Kidney epithelial cell (primary cell): ENCODE measurements around the gene OR10G8. TPM values are rescaled to one million over a fixed set of nuclear protein-coding genes. Genes with fewer than 3 reads are reported as not detected.

Experiments used
- DNase-seq: peaks from one replicate; pipeline ENCODE4 v3.0.0-alpha.2; 2010; ENCODE audit warnings: low read depth
- H3K27me3 ChIP-seq: 2 replicates; pipeline ENCODE4 v1.6.0; 2011; ENCODE audit warnings: low read length; ENCODE audit not compliant: control insufficient read depth, insufficient read depth
- H3K36me3 ChIP-seq: 2 replicates; pipeline ENCODE4 v1.5.1; 2011; ENCODE audit warnings: low read length; ENCODE audit not compliant: control insufficient read depth, insufficient read depth
- H3K4me3 ChIP-seq: 2 replicates; pipeline ENCODE4 v1.5.1; 2011; ENCODE audit warnings: low read depth, mild to moderate bottlenecking, control low read depth, low read length
- CTCF ChIP-seq: IDR thresholded peaks from 2 replicates; pipeline ENCODE4 v1.5.1; 2011; ENCODE audit warnings: mild to moderate bottlenecking, moderate library complexity, low read length, control low read depth, inconsistent platforms; ENCODE audit not compliant: insufficient read depth, poor library complexity, severe bottlenecking
- total RNA-seq: library from RNA; depleted of rRNA; stranded (reverse); fragments of >200 nt; gene quantifications from 2 replicates; pipeline ENCODE4 v1.2.3, GENCODE V29; 2015

The OR10G8 gene
- total RNA-seq, 1 donor from 2014 or later, result not detected

DNA sequence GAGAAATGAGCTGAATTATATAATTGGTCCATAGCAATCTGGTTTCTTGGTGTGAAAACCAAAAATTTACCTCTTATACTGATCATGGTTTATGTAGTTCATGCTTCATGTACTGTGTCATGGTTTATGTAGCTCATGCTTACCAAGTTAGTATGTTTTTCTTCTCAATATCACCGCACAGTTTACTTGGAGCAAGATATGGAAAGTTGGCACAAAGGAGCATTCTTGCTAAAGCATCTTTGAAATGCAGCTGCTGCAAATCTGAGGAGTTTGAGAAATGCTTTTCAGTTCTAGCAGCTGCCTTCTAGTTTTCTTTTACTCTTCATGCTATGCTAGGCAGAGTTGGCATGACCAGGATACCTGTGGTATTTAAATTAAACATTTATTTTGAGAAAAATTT, 10.1 kb downstream of the OR10G8 start:
- DNase-seq, result no peak
- Histone ChIP-seq H3K4me3 (no peak overlapping the region), H3K36me3 (no peaks in the 10 kb centered on the region), H3K27me3 (no peaks in the 10 kb centered on the region)
- TF ChIP-seq CTCF, result no peak

DNA sequence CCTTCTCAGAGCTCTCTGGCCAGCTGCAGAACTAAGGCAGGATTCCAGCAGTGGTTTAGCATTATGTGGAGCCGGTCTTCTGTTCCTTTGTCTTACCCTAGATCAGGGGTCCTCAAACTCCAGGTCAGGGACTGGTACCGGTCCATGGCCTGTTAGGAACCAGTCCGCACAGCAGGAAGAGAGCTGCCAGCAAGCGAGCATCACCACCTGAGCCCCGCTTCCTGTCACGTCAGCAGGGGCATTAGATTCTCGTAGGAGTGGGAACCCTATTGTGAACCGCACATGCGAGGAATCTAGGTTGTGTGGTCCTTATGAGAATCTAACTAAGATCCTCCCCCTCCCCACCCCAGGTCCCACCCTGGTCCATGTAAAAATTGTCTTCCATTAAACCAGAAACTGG, 13.0 kb downstream of the OR10G8 start:
- Histone ChIP-seq H3K36me3 (no peaks in the 10 kb centered on the region), H3K27me3 (no peaks in the 10 kb centered on the region)
- TF ChIP-seq CTCF, result no peak

GRCh38 chr11:124041254-124041653, 14.7 kb downstream of the OR10G8 start, which contains the start of gene OR10G7:
TSS of gene OR10G7 (minus strand) at chr11:124041325. CDS start at chr11:124039001, 2,324 bp downstream.
- no peak for TF ChIP-seq CTCF
- DNase-seq, result peak; percentile 1
- H3K4me3 ChIP-seq, result no peak within 1 kb of the TSS
- no peaks in the 10 kb centered on the region for H3K27me3 ChIP-seq
- no peaks in the 10 kb centered on the region for H3K36me3 ChIP-seq

More for the DNA sequence above, 13.0 kb downstream of the OR10G8 start:
- DNase-seq, result no peak
- H3K4me3 ChIP-seq, result no peak overlapping the region

DNA sequence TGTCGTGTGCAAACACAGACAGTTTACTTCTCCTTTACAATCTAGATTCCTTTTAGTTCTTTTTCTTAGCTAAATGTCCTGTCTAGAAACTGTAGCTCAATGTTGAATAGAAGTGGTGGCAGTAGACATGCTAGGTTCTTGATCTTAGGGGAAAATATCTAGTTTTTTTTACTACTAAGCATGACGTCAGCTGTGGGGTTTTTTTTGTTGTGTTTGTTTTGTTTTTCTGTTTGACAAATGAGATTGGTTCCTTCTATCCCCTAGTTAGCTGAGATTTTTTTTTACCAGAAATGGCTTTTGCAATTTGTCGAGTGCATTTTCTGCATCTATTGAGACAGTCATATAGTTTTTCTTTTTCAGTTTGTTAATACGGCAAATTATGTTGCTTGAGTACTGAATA, 16.8 kb downstream of the OR10G8 start:
- H3K27me3 ChIP-seq, result no peaks in the 10 kb centered on the region
- no peak for TF ChIP-seq CTCF
- H3K4me3 ChIP-seq, result no peak overlapping the region
- H3K36me3 ChIP-seq, result no peaks in the 10 kb centered on the region
- DNase-seq, result no peak

DNA sequence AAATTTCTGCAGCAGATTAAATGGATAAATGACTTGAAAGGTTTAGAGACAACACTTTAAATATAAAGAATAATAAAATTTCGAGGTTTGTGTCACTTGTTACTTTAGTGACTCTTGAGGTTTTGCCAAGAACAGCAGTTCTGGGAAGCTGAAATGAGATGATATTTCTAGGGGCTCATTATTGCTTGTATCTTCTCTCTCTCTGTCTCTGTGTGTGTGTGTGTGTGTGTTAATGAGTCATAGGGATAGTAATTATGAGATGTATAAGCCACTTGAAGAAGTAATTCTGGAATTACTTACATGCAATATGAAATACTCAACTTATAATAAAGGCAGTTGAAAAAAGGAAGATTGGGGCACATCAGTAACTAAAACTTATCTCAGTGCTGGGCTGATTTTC, 24.1 kb downstream of the OR10G8 start:
- TF ChIP-seq CTCF, result no peak
- DNase-seq, result no peak
- Histone ChIP-seq H3K27me3 (no peaks in the 10 kb centered on the region), H3K4me3 (no peak overlapping the region), H3K36me3 (no peaks in the 10 kb centered on the region)

DNA sequence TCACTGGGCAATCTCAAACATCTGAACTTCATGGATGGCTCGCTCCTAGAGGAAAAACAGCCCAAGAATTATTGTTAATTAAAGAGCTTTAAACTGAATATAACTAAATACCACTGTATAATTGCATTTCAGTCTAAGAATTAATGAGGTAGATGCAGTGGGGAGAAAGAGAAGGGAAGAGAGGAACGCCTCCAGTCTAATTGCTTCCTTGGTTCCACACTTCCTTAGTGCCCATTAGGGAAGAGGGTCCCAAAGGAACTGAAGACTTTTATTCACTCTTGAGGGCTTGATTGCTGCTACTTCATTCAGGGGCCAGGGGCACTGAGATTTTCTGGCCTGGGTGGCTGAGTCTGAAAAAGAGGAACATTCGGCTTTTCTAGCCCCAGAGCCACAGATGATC, 26.4 kb downstream of the OR10G8 start:
- TF ChIP-seq CTCF, result no peak
- DNase-seq, result no peak
- Histone ChIP-seq H3K36me3 (no peaks in the 10 kb centered on the region), H3K4me3 (no peak overlapping the region), H3K27me3 (no peaks in the 10 kb centered on the region)
